Stomach smooth muscle (tissue), 2 donors: ENCODE data around the gene NOL4.

ENCODE experiments used
- H3K27ac ChIP-seq: one replicate; pipeline ENCODE4 v1.7.0; 2013; ENCODE audit warnings: mild to moderate bottlenecking, low read length, inconsistent platforms
- H3K27me3 ChIP-seq, 2 donors: one replicate each; pipeline ENCODE4 v1.7.0; 2013; ENCODE audit warnings: low read length in 2 of 2; ENCODE audit not compliant: insufficient read depth in 2 of 2, control insufficient read depth in 1 of 2
- H3K36me3 ChIP-seq, 2 donors: one replicate each; pipeline ENCODE4 v1.7.0; 2013; ENCODE audit warnings: low read length in 2 of 2; ENCODE audit not compliant: control insufficient read depth in 2 of 2, insufficient read depth in 2 of 2
- H3K4me1 ChIP-seq: one replicate; pipeline ENCODE4 v1.7.0; 2013; ENCODE audit warnings: low read length; ENCODE audit not compliant: control insufficient read depth, insufficient read depth
- H3K4me3 ChIP-seq, 2 donors: one replicate each; pipeline ENCODE4 v1.7.0; 2013; ENCODE audit warnings: low read length in 2 of 2
- H3K9ac ChIP-seq, 2 donors: one replicate each; pipeline ENCODE4 v1.7.0; 2013; ENCODE audit warnings: low read length in 2 of 2, mild to moderate bottlenecking in 1 of 2
- H3K9me3 ChIP-seq, 2 donors: one replicate each; pipeline ENCODE4 v1.7.0; 2013; ENCODE audit warnings: low read length in 2 of 2; ENCODE audit not compliant: control insufficient read depth in 2 of 2
- donor health status: healthy.
- donor health status: Pancreatic carcinoma.

The NOL4 gene

DNA sequence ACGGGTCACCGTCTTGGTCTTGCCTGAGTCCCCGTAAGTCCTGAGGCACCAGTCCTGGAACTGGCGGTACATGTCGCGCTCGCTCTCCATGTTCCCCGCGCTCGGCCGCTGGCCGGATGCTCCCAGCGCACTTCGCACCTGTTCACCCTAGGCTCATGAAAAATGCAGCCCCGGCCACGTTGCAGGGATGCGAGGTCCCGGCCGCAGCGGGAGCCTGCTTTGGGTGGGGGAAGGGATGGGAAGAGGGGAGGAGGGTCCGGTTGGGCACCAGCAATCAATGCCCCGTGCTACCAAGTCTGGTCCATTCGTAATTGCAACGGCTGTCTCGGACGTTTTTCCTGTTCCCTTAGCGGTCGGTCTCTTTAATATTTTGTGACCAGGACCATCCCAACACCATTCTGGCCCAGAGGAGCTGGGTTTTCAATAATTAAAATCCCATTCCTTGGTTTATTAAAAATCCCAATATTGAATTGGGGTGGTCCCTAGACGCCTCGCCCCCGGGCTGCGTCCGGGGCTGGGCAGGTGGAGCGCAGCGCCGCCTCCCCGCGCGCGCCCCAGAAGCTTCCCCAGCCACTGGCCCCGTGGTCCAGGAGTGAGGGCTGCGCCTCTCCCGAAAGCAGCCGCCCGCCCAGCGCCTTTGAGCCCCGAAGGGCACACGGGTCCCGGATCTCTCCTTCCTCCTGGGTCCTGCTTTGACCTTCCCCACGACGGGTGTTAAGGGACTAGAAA lies 1.4 kb downstream of the NOL4 start:
- Histone ChIP-seq H3K36me3 (no peaks in the 10 kb centered on the region), H3K4me3 (peak overlapping the region; percentile 74 to 76), H3K27me3 (peaks cover 17 to 41% of the 10 kb centered on the region in 2 donors), H3K27ac (no peak overlapping the region), H3K4me1 (peaks cover 21% of the 10 kb centered on the region), H3K9ac (peak overlapping the region in 1 of 2 donors; percentile 31), H3K9me3 (peaks cover 0 to 2% of the 10 kb centered on the region in 2 donors)

- H3K9ac ChIP-seq: peak overlapping the region in 1 of 2 donors; percentile 14
- H3K27ac ChIP-seq: no peak overlapping the region
- H3K4me1 ChIP-seq: peaks cover 21% of the 10 kb centered on the region
- peaks cover 0 to 2% of the 10 kb centered on the region in 2 donors for H3K9me3 ChIP-seq
- H3K4me3 ChIP-seq: peak overlapping the region; percentile 74 to 76
- H3K36me3 ChIP-seq: no peaks in the 10 kb centered on the region
- peaks cover 16 to 41% of the 10 kb centered on the region in 2 donors for H3K27me3 ChIP-seq
Measured at GRCh38 chr18:34222307-34223163, 2.2 kb downstream of the NOL4 start.

- Histone ChIP-seq H3K9me3 (peaks cover 0 to 2% of the 10 kb centered on the region in 2 donors), H3K9ac (no peak overlapping the region), H3K4me1 (peaks cover 21% of the 10 kb centered on the region), H3K27me3 (peaks cover 16 to 41% of the 10 kb centered on the region in 2 donors), H3K4me3 (peak overlapping the region; percentile 74 to 76), H3K27ac (no peak overlapping the region), H3K36me3 (no peaks in the 10 kb centered on the region)
Measured at GRCh38 chr18:34221971-34222306, 2.8 kb downstream of the NOL4 start.

GRCh38 chr18:34220081-34220815 lies 4.5 kb downstream of the NOL4 start:
- Histone ChIP-seq H3K27me3 (peaks cover 16 to 38% of the 10 kb centered on the region in 2 donors), H3K36me3 (no peaks in the 10 kb centered on the region), H3K9me3 (no peaks in the 10 kb centered on the region), H3K27ac (no peak overlapping the region), H3K9ac (no peak overlapping the region), H3K4me3 (no peak overlapping the region), H3K4me1 (peaks cover 21% of the 10 kb centered on the region)

GRCh38 chr18:34219651-34220050 lies 5.1 kb downstream of the NOL4 start:
- H3K36me3 ChIP-seq: no peaks in the 10 kb centered on the region
- H3K4me1 ChIP-seq: peaks cover 21% of the 10 kb centered on the region
- no peaks in the 10 kb centered on the region for H3K9me3 ChIP-seq
- no peak overlapping the region for H3K9ac ChIP-seq
- H3K27ac ChIP-seq: no peak overlapping the region
- H3K27me3 ChIP-seq: peaks cover 16 to 34% of the 10 kb centered on the region in 2 donors
- no peak overlapping the region for H3K4me3 ChIP-seq

DNA sequence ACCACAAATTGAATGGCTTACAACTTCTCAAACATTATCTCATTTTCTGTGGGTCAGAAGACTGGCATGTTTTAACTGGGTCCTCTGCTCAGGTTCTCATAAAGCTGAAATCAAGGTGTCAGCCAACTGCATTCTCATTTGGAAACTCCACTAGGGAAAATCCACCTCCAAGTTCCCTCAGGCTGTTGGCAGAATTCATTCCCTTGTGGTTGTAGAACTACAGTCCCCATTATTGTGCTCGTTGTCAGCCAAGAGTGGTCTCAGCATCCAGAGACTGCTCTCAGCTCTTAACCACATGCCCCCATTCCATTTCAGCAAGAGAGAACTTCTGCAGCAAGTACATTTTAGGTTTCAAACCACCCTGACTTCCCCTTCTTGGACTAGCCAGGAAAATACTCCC lies 12.2 kb downstream of the NOL4 start:
- Histone ChIP-seq H3K36me3 (no peaks in the 10 kb centered on the region), H3K27ac (no peak overlapping the region), H3K4me1 (no peaks in the 10 kb centered on the region), H3K27me3 (no peaks in the 10 kb centered on the region), H3K9ac (no peak overlapping the region), H3K9me3 (no peaks in the 10 kb centered on the region), H3K4me3 (no peak overlapping the region)

DNA sequence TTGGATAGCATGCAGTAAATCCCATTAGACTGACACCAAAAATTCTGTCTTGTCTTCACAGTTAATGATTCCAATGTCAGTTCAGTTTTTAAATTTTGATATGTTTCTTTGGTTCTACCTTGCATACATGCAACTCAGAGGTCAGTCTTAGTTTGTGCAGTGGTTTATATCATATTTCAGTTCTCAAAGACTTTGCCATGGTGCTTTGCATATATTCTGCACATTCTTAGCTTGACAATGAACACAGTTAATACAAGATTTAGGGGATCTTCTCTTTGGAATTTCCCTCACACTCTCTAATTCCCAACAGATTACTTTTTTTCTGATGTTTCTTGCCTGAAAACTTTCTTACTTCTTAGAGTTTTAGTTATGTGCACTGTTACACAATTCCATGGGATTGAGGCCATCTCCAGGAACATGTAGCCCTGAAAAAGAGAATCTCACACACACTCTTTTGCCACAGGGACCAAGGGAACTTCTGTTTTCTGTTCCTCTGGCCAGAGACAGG lies 17.3 kb downstream of the NOL4 start:
- no peaks in the 10 kb centered on the region for H3K9me3 ChIP-seq
- no peaks in the 10 kb centered on the region for H3K4me1 ChIP-seq
- H3K27ac ChIP-seq: no peak overlapping the region
- H3K27me3 ChIP-seq: no peaks in the 10 kb centered on the region
- H3K36me3 ChIP-seq: no peaks in the 10 kb centered on the region
- H3K4me3 ChIP-seq: no peak overlapping the region
- no peak overlapping the region for H3K9ac ChIP-seq

DNA sequence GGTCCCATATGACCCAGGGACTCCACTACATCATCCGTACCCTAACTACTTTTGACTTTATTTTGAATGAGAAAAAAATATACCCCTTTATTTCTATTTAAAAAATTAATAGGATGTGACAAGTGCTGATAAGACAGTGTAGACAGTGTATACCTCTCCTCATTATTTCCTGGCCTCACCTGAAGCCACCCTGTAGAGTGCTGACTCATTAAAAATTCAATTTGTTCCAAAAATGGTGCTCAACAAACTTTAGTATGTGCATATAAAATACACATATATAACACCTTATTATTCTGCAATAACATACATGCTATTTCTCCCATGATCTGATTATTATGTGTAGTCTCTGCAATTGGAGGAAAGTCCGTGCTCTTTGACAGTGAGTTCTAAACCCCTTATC lies 20.8 kb downstream of the NOL4 start:
- Histone ChIP-seq H3K36me3 (no peaks in the 10 kb centered on the region), H3K9ac (no peak overlapping the region), H3K4me1 (no peaks in the 10 kb centered on the region), H3K27me3 (no peaks in the 10 kb centered on the region), H3K4me3 (no peak overlapping the region), H3K9me3 (no peaks in the 10 kb centered on the region), H3K27ac (no peak overlapping the region)

GRCh38 chr18:34196256-34196655 lies 28.5 kb downstream of the NOL4 start:
- Histone ChIP-seq H3K27ac (no peak overlapping the region), H3K9me3 (no peaks in the 10 kb centered on the region)

GRCh38 chr18:34194239-34194638 lies 30.5 kb downstream of the NOL4 start:
- no peaks in the 10 kb centered on the region for H3K4me1 ChIP-seq
- no peak overlapping the region for H3K9ac ChIP-seq
- no peaks in the 10 kb centered on the region for H3K36me3 ChIP-seq
- no peaks in the 10 kb centered on the region for H3K27me3 ChIP-seq
- H3K4me3 ChIP-seq: no peak overlapping the region
- no peaks in the 10 kb centered on the region for H3K9me3 ChIP-seq
- no peak overlapping the region for H3K27ac ChIP-seq

More at GRCh38 chr18:34196256-34196655, 28.5 kb downstream of the NOL4 start:
- H3K4me3 ChIP-seq: no peak overlapping the region
- H3K9ac ChIP-seq: no peak overlapping the region
- no peaks in the 10 kb centered on the region for H3K4me1 ChIP-seq
- no peaks in the 10 kb centered on the region for H3K36me3 ChIP-seq
- H3K27me3 ChIP-seq: no peaks in the 10 kb centered on the region
